SK-N-SH (cell line): ENCODE data around the gene LDB3. TPM values are rescaled to one million over a fixed set of nuclear protein-coding genes. Genes with fewer than 3 reads are reported as not detected.

ENCODE experiments used
- CTCF ChIA-PET: fragments of 300-600, 350-600 bp; formaldehyde crosslinking; extraction: SDS; loops from one replicate; lab custom pipeline; 2021; lab: Yijun Ruan, JAX
- POLR2A ChIA-PET: fragments of 350-600 bp; sonication (Branson Sonifier 250); formaldehyde crosslinking; extraction: SDS; loops from one replicate; lab custom pipeline; 2020; ENCODE audit warnings: antibody characterized with exemption, inconsistent platforms; lab: Yijun Ruan, JAX
- DNase-seq: peaks from one replicate; pipeline ENCODE4 v3.0.0; 2012
- H2AFZ ChIP-seq: fragments of 200-600 bp; sonication (generic); 2 replicates; pipeline ENCODE4 v1.8.1; 2016; ENCODE audit warnings: antibody characterized with exemption, mild to moderate bottlenecking, low read depth
- H3F3A ChIP-seq: fragments of 200-600 bp; sonication (generic); replicated peaks from 2 replicates; pipeline ENCODE3; 2016; ENCODE audit warnings: antibody characterized with exemption, mild to moderate bottlenecking; ENCODE audit not compliant: insufficient read depth
- H3K27ac ChIP-seq, 2 experiments: fragments of 200-500 bp in 1 of 2; fragments of 200-600 bp in 1 of 2; sonication (Bioruptor generic) in 1 of 2; sonication (generic), shearing (Covaris generic) in 1 of 2; 2 replicates each; pipeline versions ENCODE4 v1.5.1 to v1.6.1; 2014 to 2016; ENCODE audit warnings: low read depth in 2 of 2, inconsistent platforms in 1 of 2, low read length in 1 of 2, mild to moderate bottlenecking in 1 of 2, mixed read lengths in 1 of 2
- H3K27me3 ChIP-seq: fragments of 200-600 bp; sonication (generic), shearing (Covaris generic); 2 replicates; pipeline ENCODE4 v1.6.1; 2016; ENCODE audit warnings: mixed run types; ENCODE audit not compliant: insufficient read depth
- H3K36me3 ChIP-seq, 2 experiments: fragments of 200-500 bp in 1 of 2; fragments of 200-600 bp in 1 of 2; sonication (Bioruptor generic) in 1 of 2; sonication (generic) in 1 of 2; replicated peaks in 1 of 2; 2 replicates each; pipeline versions ENCODE3 to v1.5.1; 2014 to 2016; ENCODE audit warnings: low read length in 1 of 2, mild to moderate bottlenecking in 1 of 2; ENCODE audit not compliant: insufficient read depth in 2 of 2, control insufficient read depth in 1 of 2
- H3K4me1 ChIP-seq, 2 experiments: fragments of 200-500 bp in 1 of 2; fragments of 200-600 bp in 1 of 2; sonication (Bioruptor generic) in 1 of 2; sonication (generic), shearing (Covaris generic) in 1 of 2; 2 replicates each; pipeline versions ENCODE4 v1.5.1 to v1.6.1; 2014 to 2016; ENCODE audit warnings: low read depth in 1 of 2, low read length in 1 of 2, mixed run types in 1 of 2; ENCODE audit not compliant: insufficient read depth in 2 of 2, control insufficient read depth in 1 of 2
- H3K4me2 ChIP-seq: fragments of 200-600 bp; sonication (generic), shearing (Covaris generic); 2 replicates; pipeline ENCODE4 v1.6.1; 2017; ENCODE audit warnings: mixed run types
- H3K4me3 ChIP-seq, 2 experiments: fragments of 200-500 bp in 1 of 2; fragments of 200-600 bp in 1 of 2; sonication (Bioruptor generic) in 1 of 2; sonication (generic), shearing (Covaris generic) in 1 of 2; 2 replicates each; pipeline versions ENCODE4 v1.5.1 to v1.8.1; 2014 to 2016; ENCODE audit warnings: low read depth in 2 of 2, inconsistent platforms in 1 of 2, low read length in 1 of 2, mild to moderate bottlenecking in 1 of 2, mixed read lengths in 1 of 2, moderate library complexity in 1 of 2
- H3K79me2 ChIP-seq: fragments of 200-600 bp; sonication (generic); 2 replicates; pipeline ENCODE4 v1.8.1; 2017; ENCODE audit warnings: mild to moderate bottlenecking; ENCODE audit not compliant: insufficient read depth
- H3K9ac ChIP-seq: fragments of 200-600 bp; sonication (generic); 2 replicates; pipeline ENCODE4 v1.6.1; 2017; ENCODE audit warnings: mixed run types
- H3K9me2 ChIP-seq: fragments of 200-600 bp; sonication (generic); 2 replicates; pipeline ENCODE4 v1.6.1; 2017; ENCODE audit warnings: mixed run types
- H3K9me3 ChIP-seq: fragments of 200-600 bp; sonication (generic); 2 replicates; pipeline ENCODE4 v1.6.1; 2017; ENCODE audit warnings: mixed run types, mild to moderate bottlenecking, moderate library complexity
- H4K20me1 ChIP-seq: fragments of 200-600 bp; sonication (generic); 2 replicates; pipeline ENCODE4 v1.6.1; 2017; ENCODE audit warnings: mild to moderate bottlenecking, mixed run types; ENCODE audit not compliant: insufficient read depth
- CHD2 ChIP-seq: fragments of 150-350 bp; IDR thresholded peaks from 2 replicates; pipeline ENCODE4 v1.6.1; 2018; ENCODE audit warnings: low read length; ENCODE audit not compliant: partially characterized antibody
- EZH2phosphoT487 ChIP-seq: fragments of 200-600 bp; sonication (generic); IDR thresholded peaks from 2 replicates; pipeline ENCODE4 v1.6.1; 2017; ENCODE audit warnings: low read depth, mixed run types, mild to moderate bottlenecking, antibody characterized with exemption, moderate library complexity, borderline replicate concordance
- FOXJ3 ChIP-seq: sonication (generic); formaldehyde crosslinking; IDR thresholded peaks from 2 replicates; pipeline ENCODE4 v1.5.1; 2020; ENCODE audit warnings: mild to moderate bottlenecking, missing genetic modification reagents
- FOXM1 ChIP-seq: IDR thresholded peaks from 2 replicates; pipeline ENCODE4 v1.4.0; 2012; ENCODE audit warnings: low read depth, mild to moderate bottlenecking
- JUND ChIP-seq: IDR thresholded peaks from 2 replicates; pipeline ENCODE4 v1.4.0; 2012
- MEF2A ChIP-seq: IDR thresholded peaks from 2 replicates; pipeline ENCODE4 v1.4.0; 2012; ENCODE audit warnings: low read depth, borderline replicate concordance
- MXI1 ChIP-seq: IDR thresholded peaks from 2 replicates; pipeline ENCODE4 v1.6.1; 2012; ENCODE audit warnings: mild to moderate bottlenecking, low read depth, low read length, improper control_type of control experiment
- RFX5 ChIP-seq: IDR thresholded peaks from 2 replicates; pipeline ENCODE4 v1.6.1; 2012; ENCODE audit warnings: mild to moderate bottlenecking, improper control_type of control experiment, low read length
- RXRA ChIP-seq: IDR thresholded peaks from 2 replicates; pipeline ENCODE4 v1.4.0; 2012; ENCODE audit warnings: low read depth, mild to moderate bottlenecking, borderline replicate concordance
- SIN3A ChIP-seq: IDR thresholded peaks from 2 replicates; pipeline ENCODE4 v1.6.1; 2012; ENCODE audit warnings: low read depth, mild to moderate bottlenecking, low read length, moderate library complexity, borderline replicate concordance
- SMC3 ChIP-seq: IDR thresholded peaks from 2 replicates; pipeline ENCODE4 v1.6.1; 2012; ENCODE audit warnings: low read depth, low read length, improper control_type of control experiment
- TAF1 ChIP-seq: IDR thresholded peaks from 2 replicates; pipeline ENCODE4 v1.6.1; 2012; ENCODE audit warnings: low read depth, mild to moderate bottlenecking, low read length, moderate library complexity, borderline replicate concordance
- USF2 ChIP-seq: fragments of 150-350 bp; IDR thresholded peaks from 2 replicates; pipeline ENCODE4 v1.6.1; 2017; ENCODE audit warnings: antibody characterized with exemption, low read length, low read depth, borderline replicate concordance
- YY1 ChIP-seq: IDR thresholded peaks from 2 replicates; pipeline ENCODE4 v1.4.0; 2012; ENCODE audit warnings: low read depth, mild to moderate bottlenecking
- WGBS: methylation state at CpG from one replicate; pipeline ENCODE4 v1.1.6; 2017; ENCODE audit warnings: low lambda C conversion rate; 5-methylcytosine and 5-hydroxymethylcytosine counted together
- polyA plus RNA-seq, 3 experiments: library from polyadenylated mRNA; depleted of rRNA; stranded (reverse); fragments of >200 nt; gene quantifications; 2 replicates each; pipeline ENCODE4 v1.2.3, GENCODE V29; 2012
- TF ChIP-seq, protein P1 (sequence below): IDR thresholded peaks from 2 replicates; pipeline ENCODE4 v1.4.0; 2012; ENCODE audit warnings: low read depth, borderline replicate concordance
- TF ChIP-seq, protein P2 (sequence below): IDR thresholded peaks from 2 replicates; pipeline ENCODE4 v1.6.1; 2012; ENCODE audit warnings: mild to moderate bottlenecking, low read depth, low read length, moderate library complexity
- TF ChIP-seq, protein P3 (sequence below): IDR thresholded peaks from 2 replicates; pipeline ENCODE4; 2012

The LDB3 gene
- polyA plus RNA-seq, 1 of the 3 experiments (the other 2 are of a cell fraction), result 0.48 TPM

GRCh38 chr10:86689146-86689545, 20.8 kb downstream of the LDB3 start:
- no peaks in the 10 kb centered on the region for H3K9me3 ChIP-seq

More at GRCh38 chr10:86689146-86689545, 20.8 kb downstream of the LDB3 start:
- Histone ChIP-seq H3K36me3 (no peaks in the 10 kb centered on the region), H2AFZ (no peak overlapping the region), H3K4me2 (no peak overlapping the region), H3K9ac (no peak overlapping the region), H3K4me3 (no peak overlapping the region), H3K79me2 (no peaks in the 10 kb centered on the region), H3K9me2 (no peaks in the 10 kb centered on the region), H3F3A (no peaks in the 10 kb centered on the region), H3K27me3 (no peaks in the 10 kb centered on the region), H4K20me1 (no peaks in the 10 kb centered on the region), H3K27ac (no peak overlapping the region), H3K4me1 (peaks cover 0 to 8% of the 10 kb centered on the region in 2 experiments; a peak in 1 of 4 replicates)
- whole genome bisulfite sequencing, result 81% methylated on average over 13 of the region's 13 CpGs
- DNase-seq, result no peak
- TF ChIP-seq, protein P1, sequence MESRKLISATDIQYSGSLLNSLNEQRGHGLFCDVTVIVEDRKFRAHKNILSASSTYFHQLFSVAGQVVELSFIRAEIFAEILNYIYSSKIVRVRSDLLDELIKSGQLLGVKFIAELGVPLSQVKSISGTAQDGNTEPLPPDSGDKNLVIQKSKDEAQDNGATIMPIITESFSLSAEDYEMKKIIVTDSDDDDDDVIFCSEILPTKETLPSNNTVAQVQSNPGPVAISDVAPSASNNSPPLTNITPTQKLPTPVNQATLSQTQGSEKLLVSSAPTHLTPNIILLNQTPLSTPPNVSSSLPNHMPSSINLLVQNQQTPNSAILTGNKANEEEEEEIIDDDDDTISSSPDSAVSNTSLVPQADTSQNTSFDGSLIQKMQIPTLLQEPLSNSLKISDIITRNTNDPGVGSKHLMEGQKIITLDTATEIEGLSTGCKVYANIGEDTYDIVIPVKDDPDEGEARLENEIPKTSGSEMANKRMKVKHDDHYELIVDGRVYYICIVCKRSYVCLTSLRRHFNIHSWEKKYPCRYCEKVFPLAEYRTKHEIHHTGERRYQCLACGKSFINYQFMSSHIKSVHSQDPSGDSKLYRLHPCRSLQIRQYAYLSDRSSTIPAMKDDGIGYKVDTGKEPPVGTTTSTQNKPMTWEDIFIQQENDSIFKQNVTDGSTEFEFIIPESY, result no peak
- TF ChIP-seq, protein P2, sequence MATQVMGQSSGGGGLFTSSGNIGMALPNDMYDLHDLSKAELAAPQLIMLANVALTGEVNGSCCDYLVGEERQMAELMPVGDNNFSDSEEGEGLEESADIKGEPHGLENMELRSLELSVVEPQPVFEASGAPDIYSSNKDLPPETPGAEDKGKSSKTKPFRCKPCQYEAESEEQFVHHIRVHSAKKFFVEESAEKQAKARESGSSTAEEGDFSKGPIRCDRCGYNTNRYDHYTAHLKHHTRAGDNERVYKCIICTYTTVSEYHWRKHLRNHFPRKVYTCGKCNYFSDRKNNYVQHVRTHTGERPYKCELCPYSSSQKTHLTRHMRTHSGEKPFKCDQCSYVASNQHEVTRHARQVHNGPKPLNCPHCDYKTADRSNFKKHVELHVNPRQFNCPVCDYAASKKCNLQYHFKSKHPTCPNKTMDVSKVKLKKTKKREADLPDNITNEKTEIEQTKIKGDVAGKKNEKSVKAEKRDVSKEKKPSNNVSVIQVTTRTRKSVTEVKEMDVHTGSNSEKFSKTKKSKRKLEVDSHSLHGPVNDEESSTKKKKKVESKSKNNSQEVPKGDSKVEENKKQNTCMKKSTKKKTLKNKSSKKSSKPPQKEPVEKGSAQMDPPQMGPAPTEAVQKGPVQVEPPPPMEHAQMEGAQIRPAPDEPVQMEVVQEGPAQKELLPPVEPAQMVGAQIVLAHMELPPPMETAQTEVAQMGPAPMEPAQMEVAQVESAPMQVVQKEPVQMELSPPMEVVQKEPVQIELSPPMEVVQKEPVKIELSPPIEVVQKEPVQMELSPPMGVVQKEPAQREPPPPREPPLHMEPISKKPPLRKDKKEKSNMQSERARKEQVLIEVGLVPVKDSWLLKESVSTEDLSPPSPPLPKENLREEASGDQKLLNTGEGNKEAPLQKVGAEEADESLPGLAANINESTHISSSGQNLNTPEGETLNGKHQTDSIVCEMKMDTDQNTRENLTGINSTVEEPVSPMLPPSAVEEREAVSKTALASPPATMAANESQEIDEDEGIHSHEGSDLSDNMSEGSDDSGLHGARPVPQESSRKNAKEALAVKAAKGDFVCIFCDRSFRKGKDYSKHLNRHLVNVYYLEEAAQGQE, result no peak
- TF ChIP-seq JUND (no peak), FOXM1 (no peak), SIN3A (no peak), CHD2 (no peak), EZH2phosphoT487 (no peak), MEF2A (no peak), YY1 (no peak), TAF1 (no peak), SMC3 (no peak), FOXJ3 (CRISPR knock-in tag) (no peak), RFX5 (no peak), MXI1 (no peak), USF2 (no peak), RXRA (no peak)
- TF ChIP-seq, protein P3, sequence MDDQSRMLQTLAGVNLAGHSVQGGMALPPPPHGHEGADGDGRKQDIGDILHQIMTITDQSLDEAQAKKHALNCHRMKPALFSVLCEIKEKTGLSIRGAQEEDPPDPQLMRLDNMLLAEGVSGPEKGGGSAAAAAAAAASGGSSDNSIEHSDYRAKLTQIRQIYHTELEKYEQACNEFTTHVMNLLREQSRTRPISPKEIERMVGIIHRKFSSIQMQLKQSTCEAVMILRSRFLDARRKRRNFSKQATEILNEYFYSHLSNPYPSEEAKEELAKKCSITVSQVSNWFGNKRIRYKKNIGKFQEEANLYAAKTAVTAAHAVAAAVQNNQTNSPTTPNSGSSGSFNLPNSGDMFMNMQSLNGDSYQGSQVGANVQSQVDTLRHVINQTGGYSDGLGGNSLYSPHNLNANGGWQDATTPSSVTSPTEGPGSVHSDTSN, result no peak
- ChIA-PET POLR2A (no interaction called here), CTCF (interaction anchor here (0.6 to 3.5 kb wide), 17 partner anchors 10 to 308 kb away, joined by 3 to 39 read pairs (median 3); partner anchors contain the start of gene ADIRF)
